Tibial nerve (tissue), 4 donors: Measurements from ENCODE around the gene PCED1B.

Experiments
- EP300 ChIP-seq, 2 donors: sonication (generic); formaldehyde crosslinking; IDR thresholded peaks; one replicate each; pipeline ENCODE4 v1.6.1; 2017; ENCODE audit warnings: antibody characterized with exemption in 2 of 2, mild to moderate bottlenecking in 1 of 2
- TF ChIP-seq, protein P1 (sequence below), 5 experiments: fragments of 200-600 bp in 3 of 5; fragments of 450-650 bp in 2 of 5; sonication (generic) in 3 of 5; IDR thresholded peaks; one replicate each; pipeline ENCODE4 v1.5.1; 2016 to 2019; ENCODE audit warnings: antibody characterized with exemption in 5 of 5, mild to moderate bottlenecking in 3 of 5, moderate library complexity in 2 of 5

DNA sequence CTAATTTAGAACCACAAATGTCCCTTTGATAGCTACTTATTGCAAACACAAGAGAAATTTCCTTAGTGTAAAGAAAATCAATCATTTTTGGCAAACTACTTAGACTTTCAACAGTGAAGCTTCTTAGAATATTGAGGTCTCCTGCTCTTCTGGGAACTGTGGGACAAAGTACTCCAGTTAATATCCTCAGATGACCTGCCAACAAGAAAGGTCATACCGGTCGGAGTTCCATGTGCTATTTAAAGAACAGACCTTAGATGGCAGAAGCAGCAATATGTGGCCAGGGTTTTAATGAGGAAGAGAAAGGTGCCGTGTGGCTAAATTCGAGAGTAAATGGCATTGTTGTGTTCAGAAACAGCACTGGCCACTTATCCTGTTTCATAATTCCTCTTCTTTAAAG, 115.1 kb downstream of the PCED1B start:
- TF ChIP-seq, protein P1, sequence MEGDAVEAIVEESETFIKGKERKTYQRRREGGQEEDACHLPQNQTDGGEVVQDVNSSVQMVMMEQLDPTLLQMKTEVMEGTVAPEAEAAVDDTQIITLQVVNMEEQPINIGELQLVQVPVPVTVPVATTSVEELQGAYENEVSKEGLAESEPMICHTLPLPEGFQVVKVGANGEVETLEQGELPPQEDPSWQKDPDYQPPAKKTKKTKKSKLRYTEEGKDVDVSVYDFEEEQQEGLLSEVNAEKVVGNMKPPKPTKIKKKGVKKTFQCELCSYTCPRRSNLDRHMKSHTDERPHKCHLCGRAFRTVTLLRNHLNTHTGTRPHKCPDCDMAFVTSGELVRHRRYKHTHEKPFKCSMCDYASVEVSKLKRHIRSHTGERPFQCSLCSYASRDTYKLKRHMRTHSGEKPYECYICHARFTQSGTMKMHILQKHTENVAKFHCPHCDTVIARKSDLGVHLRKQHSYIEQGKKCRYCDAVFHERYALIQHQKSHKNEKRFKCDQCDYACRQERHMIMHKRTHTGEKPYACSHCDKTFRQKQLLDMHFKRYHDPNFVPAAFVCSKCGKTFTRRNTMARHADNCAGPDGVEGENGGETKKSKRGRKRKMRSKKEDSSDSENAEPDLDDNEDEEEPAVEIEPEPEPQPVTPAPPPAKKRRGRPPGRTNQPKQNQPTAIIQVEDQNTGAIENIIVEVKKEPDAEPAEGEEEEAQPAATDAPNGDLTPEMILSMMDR (IDR thresholded peaks at IDR 0.05) = no peak
- TF ChIP-seq EP300 (IDR thresholded peaks at IDR 0.05) = no peak
